Measurements from ENCODE around the gene EMD. TPM values are rescaled to one million over a fixed set of nuclear protein-coding genes. Genes with fewer than 3 reads are reported as not detected.

EMD gene
- total RNA-seq, 1 experiment from 2014 or later: 115 TPM

DNA sequence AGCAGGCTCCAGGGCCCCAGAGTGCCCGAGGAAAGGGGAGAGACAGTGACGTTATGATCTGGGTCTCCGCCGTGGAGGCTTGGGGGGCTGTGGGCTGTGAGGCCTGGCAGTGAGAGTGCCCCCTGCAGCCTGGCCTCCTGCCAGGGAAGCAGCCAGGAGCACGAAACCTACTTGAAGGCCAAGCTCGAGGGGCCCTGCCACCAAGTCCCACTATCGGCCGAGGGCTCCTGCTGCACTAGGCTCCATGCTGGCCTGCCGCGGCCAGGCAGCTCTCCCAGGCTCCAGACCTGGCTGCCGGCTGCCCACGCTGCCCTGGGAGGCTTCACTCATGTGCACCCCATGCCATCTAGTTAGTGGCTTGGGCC lies 23.3 kb upstream of the EMD start:
- Histone ChIP-seq H3K9me3 (ENCODE audit: control insufficient read depth, low read depth, low read length) (peaks cover 29% of the 10 kb centered on the region), H2AK5ac (ENCODE audit: insufficient read length, low read length) (no peak overlapping the region), H4K5ac (ENCODE audit: insufficient read length, low read depth, low read length) (no peak overlapping the region), H2BK5ac (ENCODE audit: insufficient read length, low read length) (no peak overlapping the region), H3K79me2 (ENCODE audit: insufficient read depth, low read length) (no peaks in the 10 kb centered on the region), H4K8ac (replicated peaks; ENCODE audit: insufficient read length, low read depth, low read length) (no peak overlapping the region), H3K9ac (ENCODE audit: extremely low read depth, insufficient read length, low read length) (no peak overlapping the region), H2AFZ (ENCODE audit: low read length) (no peak overlapping the region), H2BK20ac (ENCODE audit: low read depth, low read length, poor library complexity, severe bottlenecking) (no peak overlapping the region), H4K91ac (ENCODE audit: insufficient read length, low read depth, low read length) (no peak overlapping the region), H3K27me3 (ENCODE audit: insufficient read depth, low read length) (no peaks in the 10 kb centered on the region), H2BK12ac (ENCODE audit: insufficient read length, low read depth, low read length) (no peak overlapping the region), H3T11ph (ENCODE audit: low read length) (no peak overlapping the region), H2BK120ac (ENCODE audit: low read depth, low read length, poor library complexity, severe bottlenecking) (no peak overlapping the region), H3K56ac (ENCODE audit: insufficient read length, low read depth, low read length) (no peak overlapping the region), H3K4ac (ENCODE audit: low read depth, low read length) (no peak overlapping the region), H4K20me1 (ENCODE audit: control insufficient read depth, insufficient read depth, insufficient read length) (peaks cover 3% of the 10 kb centered on the region), H3K18ac (ENCODE audit: insufficient read length, low read depth, low read length) (no peak overlapping the region), H3K23me2 (ENCODE audit: insufficient read length, low read depth, low read length, poor library complexity, severe bottlenecking) (no peaks in the 10 kb centered on the region), H2BK15ac (ENCODE audit: low read depth, low read length) (no peak overlapping the region), H3K4me2 (ENCODE audit: insufficient read depth, insufficient read length, low read length) (no peak overlapping the region), H3K14ac (ENCODE audit: insufficient read depth, low read length) (no peak overlapping the region), H3K23ac (ENCODE audit: insufficient read length, low read depth, low read length) (no peak overlapping the region), H3K27ac (ENCODE audit: insufficient read length, low read depth, low read length) (no peak overlapping the region), H3K4me1 (ENCODE audit: insufficient read depth, low read length) (no peaks in the 10 kb centered on the region), H3K79me1 (ENCODE audit: insufficient read depth, low read depth, low read length, poor library complexity, severe bottlenecking) (no peaks in the 10 kb centered on the region)
- DNase-seq: no peak
- Mint-ChIP-seq H3K27ac (no peak overlapping the region), H3K36me3 (ENCODE audit: insufficient read depth in 1 of 3, low read depth in 3 of 3) (peaks cover 35 to 83% (median 76%) of the 10 kb centered on the region in 3 experiments), H3K9me3 (peaks cover 50 to 59% of the 10 kb centered on the region in 2 experiments), H3K27me3 (ENCODE audit: low read depth) (peaks cover 2% of the 10 kb centered on the region), H3K4me1 (no peaks in the 10 kb centered on the region), H3K4me3 (no peak overlapping the region)
- TF ChIP-seq, protein P1, sequence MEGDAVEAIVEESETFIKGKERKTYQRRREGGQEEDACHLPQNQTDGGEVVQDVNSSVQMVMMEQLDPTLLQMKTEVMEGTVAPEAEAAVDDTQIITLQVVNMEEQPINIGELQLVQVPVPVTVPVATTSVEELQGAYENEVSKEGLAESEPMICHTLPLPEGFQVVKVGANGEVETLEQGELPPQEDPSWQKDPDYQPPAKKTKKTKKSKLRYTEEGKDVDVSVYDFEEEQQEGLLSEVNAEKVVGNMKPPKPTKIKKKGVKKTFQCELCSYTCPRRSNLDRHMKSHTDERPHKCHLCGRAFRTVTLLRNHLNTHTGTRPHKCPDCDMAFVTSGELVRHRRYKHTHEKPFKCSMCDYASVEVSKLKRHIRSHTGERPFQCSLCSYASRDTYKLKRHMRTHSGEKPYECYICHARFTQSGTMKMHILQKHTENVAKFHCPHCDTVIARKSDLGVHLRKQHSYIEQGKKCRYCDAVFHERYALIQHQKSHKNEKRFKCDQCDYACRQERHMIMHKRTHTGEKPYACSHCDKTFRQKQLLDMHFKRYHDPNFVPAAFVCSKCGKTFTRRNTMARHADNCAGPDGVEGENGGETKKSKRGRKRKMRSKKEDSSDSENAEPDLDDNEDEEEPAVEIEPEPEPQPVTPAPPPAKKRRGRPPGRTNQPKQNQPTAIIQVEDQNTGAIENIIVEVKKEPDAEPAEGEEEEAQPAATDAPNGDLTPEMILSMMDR (conservative IDR thresholded peaks at IDR 0.05): no peak
- WGBS (ENCODE audit: extremely low coverage, insufficient read length, low lambda C conversion rate): no CpG with 5 or more reads among the region's 12 CpGs
